Activated T-cell treated with anti-CD3 and anti-CD28 coated beads, Interleukin-2, amount 50 U/mL, for 1 hour (primary cell): ENCODE data around the gene C17orf107.
A peak's percentile ranks its signal among the peaks of the same experiment; 100 is the strongest.
"Not testable (repeated sequence)": the region's sequence is repeated elsewhere in the genome, so short reads cannot be mapped to it uniquely, and the experiment has no call there.

Experiments used
- DNase-seq: peaks from one replicate; pipeline ENCODE4 v3.0.0-alpha.2; 2020

C17orf107 gene

DNA sequence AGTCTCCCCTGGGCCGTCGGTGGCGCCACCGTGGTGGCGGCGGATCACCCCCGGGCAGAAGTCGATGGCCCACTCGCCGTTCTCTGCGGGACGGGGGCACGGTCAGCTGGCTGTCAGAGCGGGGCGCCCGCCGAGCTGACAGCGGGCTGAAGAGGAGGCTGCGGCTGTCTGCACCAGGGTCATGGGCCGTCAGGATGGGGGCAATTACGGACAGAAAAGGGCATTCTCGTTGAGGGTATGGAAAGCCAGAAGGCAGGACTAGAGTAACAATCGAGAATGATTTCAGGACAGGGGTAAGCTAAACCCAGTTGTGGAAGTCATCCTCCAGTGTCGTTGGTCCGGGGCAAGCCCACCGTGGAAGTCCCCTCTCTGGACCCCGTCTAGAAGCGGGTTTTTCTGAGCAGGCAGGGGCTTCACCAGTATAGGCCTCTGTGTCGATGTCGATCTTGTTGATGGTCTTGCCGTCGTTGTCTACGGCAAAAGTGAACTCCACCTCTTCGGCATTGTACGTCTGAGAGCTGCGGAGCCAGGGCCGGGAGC, 1.8 kb downstream of the C17orf107 start:
- DNase-seq = no peak

DNA sequence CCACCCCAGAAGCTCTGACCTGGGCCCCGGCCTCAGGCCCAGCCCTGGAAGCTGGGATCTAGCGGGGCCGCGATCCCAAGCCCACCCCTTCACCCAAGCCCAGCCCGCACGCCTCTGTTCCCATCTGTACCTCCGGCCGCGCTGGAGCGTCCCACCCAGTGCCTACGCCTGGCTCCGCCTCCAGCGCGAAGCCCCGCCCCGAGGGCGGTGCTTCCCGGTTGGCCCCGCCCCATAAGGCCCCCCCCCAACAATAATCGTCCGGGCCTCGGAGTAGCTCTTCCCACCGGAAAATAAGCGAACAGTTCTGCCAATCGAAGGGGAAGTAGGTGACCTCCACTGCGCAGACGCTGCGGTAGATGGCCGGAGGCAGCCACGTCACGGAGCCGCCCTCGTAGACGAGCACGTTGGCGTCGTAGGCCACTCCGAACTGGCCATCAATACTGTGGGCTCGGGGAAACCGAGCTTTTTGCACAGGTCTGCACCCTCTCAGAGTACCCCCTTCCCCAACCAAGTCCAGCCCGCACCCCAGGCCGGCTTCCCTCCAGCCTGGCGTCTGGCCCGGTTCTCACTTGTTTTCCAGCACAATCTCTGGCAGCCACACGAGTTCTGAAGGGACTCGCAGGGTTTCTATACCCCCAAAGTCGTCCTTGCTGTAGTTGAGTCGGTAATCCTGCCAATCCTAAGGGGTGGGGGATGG, 2.5 kb downstream of the C17orf107 start:
- DNase-seq = peak; percentile 56

DNA sequence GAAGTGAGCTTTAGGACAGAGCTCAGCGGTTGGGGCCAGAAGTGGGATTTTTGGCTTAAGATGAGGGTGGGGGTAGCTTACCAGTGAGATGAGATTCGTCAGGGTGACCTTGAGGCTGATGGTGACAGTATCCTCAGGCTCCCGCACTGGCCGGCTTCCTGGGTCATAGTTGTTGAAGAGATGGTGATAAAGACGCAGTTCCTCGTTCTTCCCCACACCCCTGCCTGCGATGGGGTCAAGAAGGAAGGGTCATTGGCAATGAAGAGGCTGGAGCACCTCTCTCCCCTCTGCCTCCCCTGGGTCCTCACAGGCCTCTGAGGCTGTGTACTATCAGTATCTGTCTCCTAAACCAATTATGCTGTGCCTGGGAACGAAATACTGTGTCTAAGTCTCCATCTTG, 3.2 kb downstream of the C17orf107 start:
- no peak for DNase-seq

DNA sequence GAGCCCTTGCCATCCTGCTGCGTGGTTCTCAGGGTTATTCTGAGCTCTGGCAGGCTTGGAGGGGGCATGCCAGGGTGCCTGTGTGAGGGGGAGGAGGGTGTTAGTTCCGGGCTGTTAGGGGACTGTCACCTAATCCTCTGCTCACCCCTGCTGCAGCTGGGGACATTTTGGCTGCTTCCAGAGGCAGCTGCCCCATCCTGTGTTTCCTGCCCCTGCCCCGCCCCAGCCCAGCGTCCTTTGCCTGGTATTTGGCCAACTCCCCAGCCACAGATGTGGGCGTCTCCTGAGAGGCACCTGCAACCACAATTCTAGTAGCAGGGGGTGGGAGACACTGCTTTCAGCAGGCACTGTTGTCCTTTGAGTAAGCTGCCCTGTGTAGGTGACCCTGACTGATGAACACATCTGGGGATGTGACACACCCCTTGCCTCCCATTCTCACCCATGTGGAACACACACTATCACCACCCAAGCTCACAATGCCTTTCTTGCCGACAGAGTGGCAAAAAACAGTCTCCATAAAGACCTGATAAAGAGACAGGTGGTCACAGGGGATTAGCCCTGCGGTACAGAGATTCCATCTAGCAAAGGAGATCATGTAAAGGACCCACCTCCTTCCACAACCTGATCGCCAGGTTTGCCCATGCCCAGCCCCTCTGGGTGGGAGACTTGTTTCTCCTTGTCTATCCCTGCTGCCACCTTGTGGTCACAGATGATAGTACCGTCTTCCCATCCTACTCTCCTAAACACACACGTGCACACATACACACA, 3.9 kb downstream of the C17orf107 start, which contains the start of gene CHRNE:
TSS of gene CHRNE (minus strand) at position 48 of the 768 bp plus-strand sequence. CDS start at position 13, 35 bp downstream.
- peak; percentile 67 for DNase-seq

DNA sequence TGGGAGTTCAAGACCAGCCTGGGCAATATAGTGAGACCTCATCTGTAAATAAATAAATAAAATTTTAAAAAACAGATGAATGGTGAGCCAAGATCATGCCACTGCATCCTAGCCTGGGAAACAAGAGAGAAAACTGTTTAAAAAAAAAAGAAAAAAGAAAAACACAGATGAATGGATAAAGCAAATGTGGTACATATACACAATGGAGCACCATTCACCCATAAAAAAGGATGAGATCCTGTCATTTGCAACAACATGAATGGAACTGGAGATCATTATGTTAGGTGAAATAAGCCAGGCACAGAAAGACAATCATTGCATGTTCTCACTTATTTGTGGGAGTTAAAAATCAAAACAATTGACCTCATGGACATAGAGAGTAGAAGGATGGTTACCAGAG, 7.3 kb downstream of the C17orf107 start:
- not testable (repeated sequence) for DNase-seq

DNA sequence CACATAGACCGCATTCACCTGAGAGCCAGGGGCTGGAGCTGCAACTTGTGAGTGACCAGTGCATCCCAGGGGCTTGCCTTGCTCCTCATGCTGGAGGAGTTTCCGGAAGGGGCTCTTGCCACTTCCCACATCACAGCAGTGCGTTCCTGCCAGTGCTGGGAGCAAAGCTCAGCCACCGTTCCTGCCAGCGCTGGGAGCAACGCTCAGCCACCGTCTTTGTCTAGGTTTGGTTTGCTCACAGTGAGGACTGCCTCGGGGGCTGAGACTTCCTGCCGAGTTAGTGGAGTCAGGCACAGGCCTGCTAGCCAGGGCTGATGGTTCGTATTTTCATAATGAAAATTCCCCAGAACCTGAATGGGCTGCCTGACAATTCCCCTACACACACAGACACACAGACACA, 9.0 kb downstream of the C17orf107 start:
- DNase-seq = no peak

DNA sequence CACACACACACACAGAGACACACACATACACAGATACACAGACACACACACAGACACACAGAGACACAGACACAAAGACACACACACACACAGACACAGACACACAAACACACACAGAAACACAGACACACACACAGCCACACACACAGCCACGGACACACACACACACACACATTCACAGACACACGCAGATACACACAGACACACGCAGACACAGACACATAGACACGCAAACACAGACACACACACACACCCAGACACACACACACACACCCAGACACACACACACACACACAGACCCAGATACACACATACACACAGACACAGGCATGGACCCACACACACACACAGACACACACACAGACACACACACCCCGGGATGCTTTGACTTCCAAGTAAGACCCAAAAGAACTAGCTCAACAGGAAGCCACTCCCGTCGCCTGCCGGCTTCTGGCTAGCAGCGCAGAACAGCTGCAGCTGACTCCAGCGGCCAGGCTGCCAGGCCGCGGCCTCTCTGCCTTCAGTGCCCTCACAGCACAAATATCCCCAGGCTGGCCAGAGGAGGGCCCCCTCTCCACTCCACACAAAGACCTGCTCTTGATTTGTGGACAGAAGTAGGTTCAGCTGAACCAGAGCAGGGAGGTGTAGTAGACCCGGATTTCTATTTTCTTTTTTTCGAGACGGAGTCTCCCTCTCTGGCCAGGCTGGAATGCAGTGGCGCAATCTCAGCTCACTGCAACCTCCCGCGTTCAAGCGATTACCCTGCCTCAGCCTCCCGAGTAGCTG, 9.6 kb downstream of the C17orf107 start:
- peak; percentile 76 for DNase-seq

DNA sequence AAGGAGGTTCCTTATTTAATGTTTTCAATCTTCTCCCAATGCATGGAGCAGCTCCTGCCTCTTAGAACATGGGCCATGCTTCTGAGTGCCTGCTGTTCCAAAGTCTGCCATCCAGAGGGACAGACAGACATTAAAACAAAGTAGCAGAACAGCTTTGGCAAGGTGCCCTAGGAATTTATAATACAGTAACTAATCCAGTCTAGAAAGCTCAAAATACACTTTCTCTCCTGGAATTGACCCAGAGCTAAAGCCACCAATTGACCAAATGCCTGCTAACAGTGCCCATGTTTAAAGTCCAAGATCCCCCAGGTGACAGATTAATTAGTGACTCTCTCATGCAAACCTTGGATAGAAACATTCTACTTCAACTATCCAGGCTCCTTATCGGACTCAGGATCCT, 14.7 kb downstream of the C17orf107 start:
- no peak for DNase-seq

DNA sequence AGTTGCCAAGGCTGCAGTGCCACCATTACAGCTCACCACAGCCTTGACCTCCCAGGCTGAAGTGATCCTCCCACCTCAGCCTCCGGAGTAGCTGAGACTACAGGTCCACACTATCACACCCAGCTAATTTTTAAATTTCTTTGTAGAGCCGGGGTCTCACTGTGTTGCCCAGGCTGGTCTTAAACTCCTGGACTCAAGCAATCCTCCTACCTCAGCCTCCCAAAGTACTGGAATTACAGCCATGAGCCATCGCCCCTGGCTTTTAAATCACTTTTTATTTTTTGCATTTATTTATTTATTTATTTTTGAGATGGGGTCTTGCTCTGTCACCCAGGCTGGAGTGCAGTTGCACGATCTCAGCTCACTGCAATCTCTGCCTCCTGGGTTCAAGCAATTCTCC, 15.2 kb downstream of the C17orf107 start:
- not testable (repeated sequence) for DNase-seq

DNA sequence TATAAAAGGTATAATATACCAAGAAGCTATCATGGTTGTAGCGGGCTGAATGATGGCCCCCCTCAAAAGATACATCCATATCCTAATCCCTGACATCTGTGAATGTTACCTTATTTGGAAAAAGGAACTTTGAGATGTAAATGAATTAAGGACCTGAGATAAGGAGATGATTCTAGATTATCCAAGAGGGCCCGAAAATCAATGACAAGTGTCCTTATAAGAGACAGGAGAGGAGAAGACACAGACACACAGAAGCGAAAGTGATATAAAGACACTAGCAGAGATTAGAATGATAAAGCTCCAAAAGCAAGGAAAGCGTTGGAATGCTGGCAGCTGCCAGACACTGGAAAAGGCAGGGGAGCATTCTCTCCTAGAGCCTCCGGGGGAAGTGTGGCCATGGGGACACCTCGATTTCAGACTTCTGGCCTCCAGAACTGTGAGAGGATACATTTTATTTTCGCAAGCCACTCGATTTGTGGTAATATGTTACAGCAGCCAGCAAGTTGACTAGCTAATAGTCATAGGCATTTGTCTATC, 20.2 kb downstream of the C17orf107 start:
- DNase-seq = no peak

DNA sequence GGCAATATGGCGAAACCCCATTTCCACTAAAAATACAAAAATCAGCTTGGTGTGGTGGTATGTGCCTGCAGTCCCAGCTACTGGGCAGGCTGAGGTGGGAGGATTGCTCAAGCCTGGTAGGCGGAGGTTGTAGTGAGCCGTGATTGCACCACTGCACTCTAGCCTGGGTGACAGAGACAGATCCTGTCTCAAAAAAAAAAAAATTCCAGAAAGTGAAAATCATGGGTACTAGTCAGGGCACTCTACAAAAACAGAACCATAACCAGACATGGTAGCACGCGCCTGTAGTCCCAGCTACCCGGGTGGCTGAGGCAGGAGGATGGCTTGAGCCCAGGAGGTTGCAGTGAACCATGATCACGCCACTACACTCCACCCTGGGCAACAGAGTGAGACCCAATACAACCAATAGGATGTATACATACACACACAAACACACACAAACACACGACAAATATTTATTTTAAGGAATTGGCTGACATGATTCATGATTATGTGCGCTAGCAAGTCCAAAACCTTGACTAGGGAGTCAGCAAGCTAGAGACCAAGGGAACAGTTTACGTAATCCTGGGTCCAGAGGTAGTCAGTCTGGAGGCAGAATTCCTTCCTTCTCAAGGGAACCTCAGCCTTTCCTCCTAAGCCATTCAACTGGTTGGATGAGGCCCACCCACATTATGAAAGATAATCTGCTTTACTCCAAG, 21.2 kb downstream of the C17orf107 start:
- DNase-seq = no peak

DNA sequence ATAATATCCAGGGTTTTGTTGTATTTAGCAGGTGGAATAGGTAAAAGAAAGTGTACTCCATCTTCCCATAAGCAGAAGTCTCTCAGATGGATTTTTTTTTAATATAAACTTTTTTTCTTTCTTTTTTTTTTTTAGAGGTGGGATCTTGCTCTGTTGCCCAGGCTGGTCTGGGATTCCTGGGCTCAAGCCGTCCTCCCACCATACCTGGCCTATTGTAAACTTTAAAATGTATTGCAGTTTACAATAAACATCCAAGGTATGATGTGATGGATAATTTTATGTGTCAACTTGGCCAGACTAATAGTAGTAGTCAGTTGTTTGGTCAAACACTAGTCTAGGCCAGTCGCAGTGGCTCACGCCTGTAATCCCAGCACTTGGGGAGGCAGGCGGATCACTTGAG, 22.0 kb downstream of the C17orf107 start:
- no peak for DNase-seq

DNA sequence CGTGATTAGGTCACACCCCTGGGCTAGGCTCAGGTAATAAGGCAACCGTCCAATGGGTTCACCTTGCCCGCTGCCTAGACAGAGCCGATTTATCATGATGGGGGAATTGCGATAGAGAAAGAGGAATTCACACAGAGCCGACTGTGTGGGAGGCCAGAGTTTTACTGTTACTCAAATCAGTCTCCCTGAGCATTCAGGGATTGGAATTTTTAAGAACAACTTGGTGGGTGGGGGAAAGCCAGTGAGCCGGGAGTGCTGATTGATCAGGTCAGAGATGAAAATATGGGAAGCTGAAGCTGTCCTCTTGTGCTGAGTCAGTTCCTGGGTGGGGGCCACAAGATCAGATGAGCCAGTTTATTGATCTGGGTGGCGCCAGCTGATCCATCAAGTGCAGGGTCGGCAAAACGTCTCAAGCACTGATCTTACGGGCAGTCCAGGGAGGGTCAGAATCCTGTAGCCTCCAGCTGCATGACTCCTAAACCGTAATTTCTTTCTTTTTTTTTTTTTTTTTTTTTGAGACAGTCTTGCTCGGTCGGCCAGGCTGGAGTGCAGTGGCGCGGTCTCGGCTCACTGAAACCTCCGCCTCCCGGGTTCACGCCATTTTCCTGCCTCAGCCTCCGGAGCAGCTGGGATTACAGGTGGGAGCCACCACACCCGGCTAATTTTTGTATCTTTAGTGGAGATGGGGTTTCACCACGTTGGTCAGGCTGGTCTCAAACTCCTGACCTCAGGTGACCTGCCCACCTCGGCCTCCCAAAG, 27.4 kb downstream of the C17orf107 start:
- not testable (repeated sequence) for DNase-seq

DNA sequence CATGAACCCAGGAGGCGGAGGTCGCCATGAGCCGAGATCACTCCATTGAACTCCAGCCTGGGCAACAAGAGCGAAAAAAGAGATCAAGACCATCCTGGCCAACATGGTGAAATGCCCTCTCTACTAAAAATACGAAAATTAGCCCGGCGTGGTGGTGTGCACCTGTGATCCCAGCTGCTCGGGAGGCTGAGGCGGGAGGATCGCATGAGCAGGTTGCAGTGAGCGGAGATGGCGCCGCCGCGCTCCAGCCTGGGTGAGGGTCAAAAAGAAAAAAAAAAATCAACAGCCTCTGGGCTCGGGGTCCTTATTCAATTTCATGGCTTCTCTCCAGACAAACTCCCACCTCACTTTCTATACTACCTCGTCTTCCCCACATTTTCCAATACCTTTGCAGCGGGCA, 29.5 kb downstream of the C17orf107 start:
- DNase-seq = no peak

DNA sequence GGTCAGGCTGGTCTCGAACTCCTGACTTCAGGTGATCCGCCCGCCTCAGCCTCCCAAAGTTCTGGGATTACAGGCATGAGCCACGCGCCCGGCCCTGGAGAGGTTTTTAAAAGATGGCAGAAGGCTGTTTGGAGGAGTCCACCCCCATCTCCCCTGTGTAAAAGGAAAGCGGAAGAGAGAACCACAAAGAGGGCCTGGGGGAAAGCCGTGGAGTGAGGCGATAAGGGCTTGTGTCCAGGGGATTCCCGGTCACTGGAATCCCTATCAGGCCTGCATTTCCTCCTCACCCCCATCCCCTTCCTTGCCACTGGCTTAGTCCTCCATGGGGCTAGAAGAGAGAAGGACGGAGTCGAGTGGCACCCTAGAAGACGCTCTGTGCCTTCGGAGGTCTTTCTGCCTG, 32.6 kb downstream of the C17orf107 start, which contains the start of gene GP1BA:
TSS of gene GP1BA (plus strand) at position 315 of the 400 bp plus-strand sequence. CDS start 328 bp downstream, outside the sequence.
- no peak for DNase-seq

DNA sequence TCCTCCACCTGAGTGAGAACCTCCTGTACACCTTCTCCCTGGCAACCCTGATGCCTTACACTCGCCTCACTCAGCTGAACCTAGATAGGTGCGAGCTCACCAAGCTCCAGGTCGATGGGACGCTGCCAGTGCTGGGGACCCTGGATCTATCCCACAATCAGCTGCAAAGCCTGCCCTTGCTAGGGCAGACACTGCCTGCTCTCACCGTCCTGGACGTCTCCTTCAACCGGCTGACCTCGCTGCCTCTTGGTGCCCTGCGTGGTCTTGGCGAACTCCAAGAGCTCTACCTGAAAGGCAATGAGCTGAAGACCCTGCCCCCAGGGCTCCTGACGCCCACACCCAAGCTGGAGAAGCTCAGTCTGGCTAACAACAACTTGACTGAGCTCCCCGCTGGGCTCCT, 33.4 kb downstream of the C17orf107 start:
- DNase-seq = no peak

DNA sequence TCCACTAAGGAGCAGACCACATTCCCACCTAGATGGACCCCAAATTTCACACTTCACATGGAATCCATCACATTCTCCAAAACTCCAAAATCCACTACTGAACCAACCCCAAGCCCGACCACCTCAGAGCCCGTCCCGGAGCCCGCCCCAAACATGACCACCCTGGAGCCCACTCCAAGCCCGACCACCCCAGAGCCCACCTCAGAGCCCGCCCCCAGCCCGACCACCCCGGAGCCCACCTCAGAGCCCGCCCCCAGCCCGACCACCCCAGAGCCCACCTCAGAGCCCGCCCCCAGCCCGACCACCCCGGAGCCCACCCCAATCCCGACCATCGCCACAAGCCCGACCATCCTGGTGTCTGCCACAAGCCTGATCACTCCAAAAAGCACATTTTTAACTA, 34.3 kb downstream of the C17orf107 start:
- no peak for DNase-seq

DNA sequence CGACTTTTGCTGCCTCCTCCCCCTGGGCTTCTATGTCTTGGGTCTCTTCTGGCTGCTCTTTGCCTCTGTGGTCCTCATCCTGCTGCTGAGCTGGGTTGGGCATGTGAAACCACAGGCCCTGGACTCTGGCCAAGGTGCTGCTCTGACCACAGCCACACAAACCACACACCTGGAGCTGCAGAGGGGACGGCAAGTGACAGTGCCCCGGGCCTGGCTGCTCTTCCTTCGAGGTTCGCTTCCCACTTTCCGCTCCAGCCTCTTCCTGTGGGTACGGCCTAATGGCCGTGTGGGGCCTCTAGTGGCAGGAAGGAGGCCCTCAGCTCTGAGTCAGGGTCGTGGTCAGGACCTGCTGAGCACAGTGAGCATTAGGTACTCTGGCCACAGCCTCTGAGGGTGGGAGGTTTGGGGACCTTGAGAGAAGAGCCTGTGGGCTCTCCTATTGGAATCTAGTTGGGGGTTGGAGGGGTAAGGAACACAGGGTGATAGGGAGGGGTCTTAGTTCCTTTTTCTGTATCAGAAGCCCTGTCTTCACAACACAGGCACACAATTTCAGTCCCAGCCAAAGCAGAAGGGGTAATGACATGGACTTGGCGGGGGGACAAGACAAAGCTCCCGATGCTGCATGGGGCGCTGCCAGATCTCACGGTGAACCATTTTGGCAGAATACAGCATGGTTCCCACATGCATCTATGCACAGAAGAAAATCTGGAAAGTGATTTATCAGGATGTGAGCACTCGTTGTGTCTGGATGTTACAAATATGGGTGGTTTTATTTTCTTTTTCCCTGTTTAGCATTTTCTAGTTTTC, 35.0 kb downstream of the C17orf107 start:
- no peak for DNase-seq

DNA sequence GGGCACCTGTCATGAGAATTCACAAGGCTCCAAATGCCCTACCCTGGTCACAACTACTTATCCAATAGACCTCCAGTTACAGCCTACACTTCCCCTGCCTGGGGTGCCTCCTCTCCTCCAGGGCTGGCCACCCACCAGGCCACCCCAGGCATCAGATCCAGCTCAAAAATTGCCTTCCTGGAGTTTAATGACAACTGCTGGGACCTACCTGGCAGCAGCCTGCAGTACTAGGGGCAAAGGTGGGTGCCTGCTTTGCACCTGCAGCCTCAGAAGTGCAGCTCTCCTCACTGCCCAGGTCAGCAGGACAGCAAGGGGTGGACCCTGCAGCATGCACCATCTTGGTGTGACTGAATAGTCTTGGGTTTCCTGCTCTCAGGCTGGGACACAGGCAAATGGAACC, 36.3 kb downstream of the C17orf107 start:
- DNase-seq = no peak

DNA sequence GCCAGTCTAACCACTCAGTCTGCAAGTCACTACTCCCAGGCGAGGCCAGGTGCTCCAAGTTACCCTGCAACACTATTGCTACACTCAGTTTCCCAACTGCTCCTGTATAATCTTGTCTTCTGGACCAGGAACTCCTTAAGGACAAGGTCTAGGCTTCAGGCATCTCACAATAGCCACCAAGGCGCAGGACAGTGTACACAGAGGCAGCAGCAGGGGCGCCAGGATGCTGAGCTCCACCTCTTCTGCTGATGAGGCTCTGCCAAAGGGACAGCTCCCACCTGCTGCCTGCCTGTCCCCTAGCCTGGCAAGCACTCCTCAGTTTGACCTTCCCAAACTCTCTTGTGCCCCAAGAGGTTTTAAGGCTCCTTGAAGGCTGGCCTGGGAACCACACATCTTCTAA, 37.1 kb downstream of the C17orf107 start:
- DNase-seq = no peak

DNA sequence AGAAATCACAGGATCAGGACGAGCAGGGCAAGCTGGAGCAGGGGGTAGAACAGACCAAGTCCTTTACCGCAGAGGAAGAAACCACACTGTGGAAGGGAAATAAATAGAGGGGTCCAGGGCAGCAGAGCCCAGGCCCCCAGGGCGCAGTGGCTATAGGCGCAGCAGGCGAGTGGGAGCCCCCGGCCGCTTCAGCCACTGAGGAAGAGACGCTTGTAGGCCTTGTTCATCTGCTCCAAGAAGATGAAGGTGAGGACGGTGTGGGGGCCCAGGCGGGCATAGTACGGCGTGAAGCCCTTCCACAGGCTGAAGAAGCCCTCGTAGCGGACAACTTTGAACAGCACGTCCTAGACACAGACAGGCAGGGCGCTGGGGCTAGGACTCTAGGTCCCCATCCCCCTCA, 38.2 kb downstream of the C17orf107 start:
- DNase-seq = no peak
